NCI-H1436 treated with DMSO at 0.1 percent for 48 hours (cell line): ENCODE data around the gene TACC3.

Experiments used
- DNase-seq: peaks from one replicate; lab custom pipeline; 2025; lab: John Stamatoyannopoulos, UW

Gene TACC3

GRCh38 chr4:1776521-1777161, 55.3 kb downstream of the TACC3 start:
- no peak for DNase-seq

- DNase-seq: no peak
Measured at GRCh38 chr4:1777822-1778641, 56.7 kb downstream of the TACC3 start.

- no peak for DNase-seq
Measured at GRCh38 chr4:1778642-1779392, 57.5 kb downstream of the TACC3 start.

- DNase-seq: no peak
Measured at GRCh38 chr4:1779588-1780382, 58.5 kb downstream of the TACC3 start.

- DNase-seq: no peak
Measured at GRCh38 chr4:1780435-1780834, 59.1 kb downstream of the TACC3 start.

- no peak for DNase-seq
Measured at GRCh38 chr4:1783015-1783414, 61.7 kb downstream of the TACC3 start.

GRCh38 chr4:1783970-1784369, 62.6 kb downstream of the TACC3 start:
- no peak for DNase-seq

- no peak for DNase-seq
Measured at GRCh38 chr4:1784395-1784788, 63.1 kb downstream of the TACC3 start.

GRCh38 chr4:1784789-1785591, 63.7 kb downstream of the TACC3 start:
- no peak for DNase-seq

- no peak for DNase-seq
Measured at GRCh38 chr4:1785592-1785991, 64.3 kb downstream of the TACC3 start.

GRCh38 chr4:1786544-1787362, 65.4 kb downstream of the TACC3 start:
- DNase-seq: no peak

- no peak for DNase-seq
Measured at GRCh38 chr4:1787411-1788077, 66.2 kb downstream of the TACC3 start.

- DNase-seq: no peak
Measured at GRCh38 chr4:1788254-1788973, 67.1 kb downstream of the TACC3 start.

GRCh38 chr4:1789552-1789951, 68.2 kb downstream of the TACC3 start:
- DNase-seq: no peak

GRCh38 chr4:1790005-1790404, 68.7 kb downstream of the TACC3 start:
- DNase-seq: no peak

- no peak for DNase-seq
Measured at GRCh38 chr4:1792158-1792831, 71.0 kb downstream of the TACC3 start.

GRCh38 chr4:1792832-1793495, 71.6 kb downstream of the TACC3 start, which contains the start of gene FGFR3:
Gene FGFR3 (plus strand): TSS chr4:1793293. CDS start chr4:1793935, 642 bp downstream.
- no peak for DNase-seq

- DNase-seq: no peak
Measured at GRCh38 chr4:1793496-1793840, 72.1 kb downstream of the TACC3 start.
